Mucosa of rectum (tissue), 2 donors: ENCODE measurements around the gene PLA2R1.
"Not testable (repeated sequence)": the region's sequence is repeated elsewhere in the genome, so short reads cannot be mapped to it uniquely, and the experiment has no call there.

Source experiments
- H3K27ac ChIP-seq, 2 donors: one replicate each; pipeline ENCODE4 v1.7.0; 2013; ENCODE audit warnings: inconsistent platforms in 2 of 2, low read depth in 2 of 2, low read length in 2 of 2
- H3K27me3 ChIP-seq, 2 donors: one replicate each; pipeline ENCODE4 v1.7.0; 2013; ENCODE audit warnings: low read length in 2 of 2; ENCODE audit not compliant: control insufficient read depth in 2 of 2, insufficient read depth in 2 of 2
- H3K36me3 ChIP-seq, 2 donors: one replicate each; pipeline ENCODE4 v1.7.0; 2013; ENCODE audit warnings: low read length in 2 of 2; ENCODE audit not compliant: control insufficient read depth in 2 of 2, insufficient read depth in 2 of 2
- H3K4me1 ChIP-seq, 2 donors: one replicate each; pipeline ENCODE4 v1.7.0; 2013; ENCODE audit warnings: low read length in 2 of 2, mild to moderate bottlenecking in 1 of 2; ENCODE audit not compliant: control insufficient read depth in 2 of 2, insufficient read depth in 2 of 2
- H3K4me3 ChIP-seq, 2 donors: one replicate each; pipeline ENCODE4 v1.7.0; 2013; ENCODE audit warnings: low read length in 2 of 2
- H3K9ac ChIP-seq, 2 donors: one replicate each; pipeline ENCODE4 v1.7.0; 2013; ENCODE audit warnings: low read length in 2 of 2, low read depth in 1 of 2, mild to moderate bottlenecking in 1 of 2
- H3K9me3 ChIP-seq, 2 donors: one replicate each; pipeline ENCODE4 v1.7.0; 2013; ENCODE audit warnings: low read length in 2 of 2; ENCODE audit not compliant: control insufficient read depth in 2 of 2
- donor health status: healthy.
- donor health status: Normal muscosa, but diverticular disease.

Gene PLA2R1

DNA sequence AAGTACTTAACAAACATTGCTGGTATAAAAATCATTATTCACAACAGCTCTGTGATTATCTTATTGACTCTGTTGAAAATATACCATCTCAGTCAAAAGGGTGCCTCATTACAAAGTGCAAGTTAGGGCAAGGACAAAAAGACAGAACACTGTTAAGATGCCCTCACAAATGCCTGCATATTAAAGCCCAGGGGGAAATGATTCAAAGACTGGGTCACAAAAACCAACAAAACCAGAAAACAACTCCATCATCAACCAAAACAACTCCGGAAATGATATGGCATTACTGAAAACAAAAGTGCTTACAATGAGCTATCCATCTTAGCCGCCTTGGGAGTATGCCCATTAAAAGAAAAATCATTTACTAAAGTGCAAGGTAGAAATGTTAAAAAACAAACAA, 9.9 kb downstream of the PLA2R1 start:
- Histone ChIP-seq H3K4me3 (no peak overlapping the region), H3K27me3 (no peaks in the 10 kb centered on the region), H3K9ac (no peak overlapping the region), H3K36me3 (no peaks in the 10 kb centered on the region), H3K27ac (no peak overlapping the region), H3K9me3 (no peaks in the 10 kb centered on the region), H3K4me1 (peaks cover 0 to 7% of the 10 kb centered on the region in 2 donors)

DNA sequence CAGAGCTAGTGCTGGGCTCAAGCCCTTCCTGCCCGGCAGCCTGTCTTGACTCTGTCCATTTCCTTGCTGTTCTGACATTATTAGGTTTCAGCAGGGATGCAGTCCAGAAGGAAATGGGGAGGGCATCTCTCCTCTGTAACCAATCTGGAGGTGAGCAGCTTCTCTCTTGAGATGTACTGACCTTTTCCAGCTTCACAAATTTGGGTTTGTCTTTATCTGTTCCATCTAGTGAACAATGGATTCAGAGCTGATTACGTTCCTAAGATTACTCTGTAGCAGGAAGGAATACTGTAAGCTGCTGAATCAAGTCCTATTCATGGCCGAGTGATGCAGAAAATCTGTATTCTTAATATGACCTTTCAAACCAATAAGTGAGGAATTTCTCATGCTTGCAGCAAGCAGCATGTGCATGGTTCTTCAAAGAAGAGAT, 11.0 kb downstream of the PLA2R1 start:
- Histone ChIP-seq H3K9me3 (no peaks in the 10 kb centered on the region), H3K36me3 (no peaks in the 10 kb centered on the region), H3K27me3 (no peaks in the 10 kb centered on the region), H3K9ac (no peak overlapping the region), H3K4me3 (no peak overlapping the region), H3K27ac (no peak overlapping the region), H3K4me1 (peaks cover 0 to 7% of the 10 kb centered on the region in 2 donors)

DNA sequence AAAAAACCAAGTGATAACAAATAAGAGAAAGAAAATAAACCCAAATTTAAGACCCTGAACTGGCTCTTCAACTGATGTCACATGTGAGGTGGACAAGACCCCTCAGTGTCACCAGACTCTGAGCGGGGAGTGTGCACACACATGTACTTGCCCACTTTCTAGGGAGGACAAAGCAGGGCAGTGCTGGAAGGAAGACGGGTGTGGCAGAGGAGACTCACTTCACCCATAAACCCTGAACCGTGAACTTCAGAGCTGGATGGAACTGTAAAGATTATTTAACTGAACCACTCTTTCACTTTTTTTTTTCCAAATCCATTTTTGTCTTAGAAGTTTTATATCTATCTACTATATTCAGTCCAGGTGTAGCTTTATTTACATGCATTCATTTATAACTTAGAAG, 12.3 kb downstream of the PLA2R1 start:
- Histone ChIP-seq H3K9me3 (no peaks in the 10 kb centered on the region), H3K27me3 (no peaks in the 10 kb centered on the region), H3K4me3 (no peak overlapping the region), H3K36me3 (no peaks in the 10 kb centered on the region), H3K9ac (no peak overlapping the region), H3K27ac (no peak overlapping the region), H3K4me1 (peaks cover 0 to 7% of the 10 kb centered on the region in 2 donors)

- peaks cover 0 to 4% of the 10 kb centered on the region in 2 donors for H3K4me1 ChIP-seq
- H3K9ac ChIP-seq = no peak overlapping the region
- peaks cover 0 to 9% of the 10 kb centered on the region in 2 donors for H3K36me3 ChIP-seq
- H3K9me3 ChIP-seq = no peaks in the 10 kb centered on the region
- no peak overlapping the region for H3K4me3 ChIP-seq
- no peak overlapping the region for H3K27ac ChIP-seq
- H3K27me3 ChIP-seq = no peaks in the 10 kb centered on the region
Measured at GRCh38 chr2:160045703-160046210, 16.7 kb downstream of the PLA2R1 start.

DNA sequence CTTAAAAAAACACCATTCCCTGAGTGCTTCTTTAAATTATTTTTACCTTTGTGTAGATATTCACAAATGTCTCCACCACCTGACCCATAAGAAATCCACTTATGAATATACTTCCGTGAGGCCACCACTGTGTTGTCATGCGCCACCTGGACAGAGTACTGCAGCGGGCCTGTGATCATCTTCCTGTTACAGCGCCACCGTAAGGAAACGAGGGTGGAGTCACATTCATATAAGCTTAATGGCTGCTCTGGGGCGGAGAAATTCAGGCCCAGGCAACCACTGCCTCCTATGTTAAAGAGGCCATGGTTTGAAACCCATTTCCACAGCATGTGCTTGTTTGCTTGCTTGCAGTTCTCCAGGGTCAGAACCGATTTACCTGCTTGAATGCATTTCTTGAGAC, 17.7 kb downstream of the PLA2R1 start:
- H3K4me1 ChIP-seq = no peaks in the 10 kb centered on the region
- H3K9ac ChIP-seq = no peak overlapping the region
- H3K4me3 ChIP-seq = no peak overlapping the region
- H3K36me3 ChIP-seq = peaks cover 0 to 9% of the 10 kb centered on the region in 2 donors
- no peak overlapping the region for H3K27ac ChIP-seq
- H3K27me3 ChIP-seq = no peaks in the 10 kb centered on the region
- H3K9me3 ChIP-seq = no peaks in the 10 kb centered on the region

DNA sequence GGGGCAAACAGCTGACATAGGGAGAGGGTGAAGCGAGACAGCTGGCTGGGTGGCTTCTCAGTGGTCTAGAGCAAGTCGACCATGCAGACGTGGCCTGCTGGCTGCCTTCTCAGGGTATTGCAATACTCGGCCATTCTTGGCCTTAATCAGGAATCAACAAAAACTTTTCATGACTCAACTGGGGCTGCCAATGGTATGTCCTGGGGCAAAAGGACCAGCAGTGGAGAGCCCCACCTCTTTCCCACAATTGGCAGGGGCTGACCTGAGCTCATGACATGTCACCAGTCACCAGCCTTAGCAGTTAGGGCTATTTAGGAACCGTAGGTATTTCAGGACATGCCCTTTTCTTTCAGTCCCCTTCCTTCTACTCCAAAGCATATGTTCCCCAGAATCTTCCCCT, 19.1 kb downstream of the PLA2R1 start:
- no peaks in the 10 kb centered on the region for H3K4me1 ChIP-seq
- H3K9me3 ChIP-seq = no peaks in the 10 kb centered on the region
- no peaks in the 10 kb centered on the region for H3K27me3 ChIP-seq
- peaks cover 0 to 9% of the 10 kb centered on the region in 2 donors for H3K36me3 ChIP-seq
- no peak overlapping the region for H3K9ac ChIP-seq
- H3K27ac ChIP-seq = no peak overlapping the region
- H3K4me3 ChIP-seq = no peak overlapping the region

DNA sequence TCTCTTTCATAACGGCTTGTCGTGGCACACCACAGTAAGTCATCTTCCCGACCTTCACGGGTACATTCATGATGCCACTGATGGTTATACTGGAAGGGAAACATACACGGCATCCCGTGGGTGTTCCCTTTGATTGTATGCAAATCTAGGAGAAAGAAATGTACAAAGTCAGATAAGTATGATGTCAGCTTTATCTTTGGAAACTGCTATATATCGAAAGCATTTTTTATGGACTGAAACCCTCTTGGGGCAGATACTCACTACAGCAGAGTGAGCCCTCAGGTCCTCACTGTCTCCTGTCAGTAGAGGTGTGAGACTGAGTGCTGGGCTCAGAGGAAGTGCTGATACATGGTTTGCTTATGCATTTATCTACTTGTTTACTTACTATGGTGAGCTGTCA, 20.4 kb downstream of the PLA2R1 start:
- no peak overlapping the region for H3K27ac ChIP-seq
- H3K36me3 ChIP-seq = peaks cover 0 to 9% of the 10 kb centered on the region in 2 donors
- no peak overlapping the region for H3K4me3 ChIP-seq
- H3K9me3 ChIP-seq = no peaks in the 10 kb centered on the region
- no peaks in the 10 kb centered on the region for H3K27me3 ChIP-seq
- no peaks in the 10 kb centered on the region for H3K4me1 ChIP-seq
- H3K9ac ChIP-seq = no peak overlapping the region

DNA sequence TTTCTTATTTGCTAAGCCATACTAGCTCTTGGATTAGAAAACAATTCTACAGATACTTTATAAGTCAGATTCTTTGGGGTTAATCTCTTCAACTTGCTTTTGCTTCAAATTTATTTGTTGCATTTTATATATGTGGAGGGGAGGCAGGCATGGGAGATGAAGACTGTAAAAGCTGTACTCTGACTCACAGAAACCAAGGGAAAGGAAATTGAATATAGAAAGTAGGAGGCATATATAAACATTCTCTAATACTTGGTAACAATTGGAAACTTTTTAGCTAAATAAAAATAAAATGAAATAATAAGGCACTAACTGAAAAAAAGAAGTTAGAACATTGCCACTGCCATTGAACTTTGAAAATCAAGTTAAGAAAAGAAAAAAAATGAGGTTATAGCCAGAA, 21.3 kb downstream of the PLA2R1 start:
- Histone ChIP-seq H3K4me1 (no peaks in the 10 kb centered on the region), H3K9me3 (no peaks in the 10 kb centered on the region), H3K27ac (no peak overlapping the region), H3K27me3 (no peaks in the 10 kb centered on the region), H3K4me3 (no peak overlapping the region), H3K9ac (no peak overlapping the region), H3K36me3 (peaks cover 0 to 9% of the 10 kb centered on the region in 2 donors)

DNA sequence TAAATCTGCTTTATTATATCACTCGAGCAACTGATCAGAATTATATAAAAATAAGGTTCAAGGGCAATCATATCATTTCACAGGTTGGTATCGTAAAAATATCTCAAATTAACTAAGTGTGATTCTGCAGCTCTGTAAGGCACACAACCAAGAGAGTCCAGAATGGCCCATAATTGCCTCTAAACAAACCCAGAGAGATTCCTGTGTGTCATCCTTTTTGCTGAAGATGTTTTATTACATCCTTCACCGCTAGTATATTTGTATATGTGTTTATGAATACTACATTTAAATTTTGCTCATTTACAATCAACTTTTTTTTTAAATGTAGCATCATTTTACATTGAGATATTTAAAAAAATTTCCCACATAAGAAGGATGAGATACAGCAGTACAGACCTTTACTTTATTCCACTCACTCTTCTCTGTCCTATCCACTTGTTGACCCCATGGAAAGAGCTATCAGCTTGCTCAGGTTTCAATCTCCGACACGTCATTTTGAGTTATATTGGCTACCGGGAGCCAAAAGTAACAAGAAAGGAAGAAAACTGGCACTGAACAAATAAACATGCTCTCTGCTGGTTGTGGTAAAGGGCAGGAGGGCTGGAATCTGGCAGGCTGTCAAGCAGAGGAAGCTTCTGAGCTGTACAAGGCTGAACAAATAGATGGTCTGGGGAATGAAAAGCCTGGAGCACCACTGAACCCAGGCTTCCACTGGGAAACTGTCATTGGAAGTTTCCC, 23.1 kb downstream of the PLA2R1 start:
- H3K36me3 ChIP-seq = peaks cover 0 to 8% of the 10 kb centered on the region in 2 donors
- no peak overlapping the region for H3K4me3 ChIP-seq
- no peaks in the 10 kb centered on the region for H3K9me3 ChIP-seq

DNA sequence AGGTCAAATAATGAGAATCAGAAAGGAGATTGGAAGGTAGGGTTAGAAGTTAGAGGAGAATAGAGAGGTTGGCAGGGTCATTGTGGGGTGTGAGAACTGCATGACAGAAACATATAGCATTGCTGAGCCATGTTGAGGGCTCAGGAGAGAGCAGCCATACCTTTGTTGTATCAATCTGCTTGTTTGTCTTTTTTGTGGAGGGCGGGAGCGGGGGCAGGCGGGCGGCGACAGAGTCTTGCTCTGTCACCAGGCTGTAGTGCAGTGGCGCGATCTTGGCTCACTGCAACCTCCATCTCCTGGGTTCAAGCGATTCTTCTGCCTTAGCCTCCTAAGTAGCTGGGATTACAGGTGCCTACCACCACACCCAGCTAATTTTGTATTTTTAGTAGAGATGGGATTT, 23.8 kb downstream of the PLA2R1 start:
- H3K4me3 ChIP-seq, H3K27ac ChIP-seq, H3K9ac ChIP-seq, H3K4me1 ChIP-seq, H3K27me3 ChIP-seq, H3K9me3 ChIP-seq, H3K36me3 ChIP-seq: not testable (repeated sequence)

More for the DNA sequence above, 23.1 kb downstream of the PLA2R1 start:
- Histone ChIP-seq H3K27me3 (no peaks in the 10 kb centered on the region), H3K4me1 (no peaks in the 10 kb centered on the region), H3K27ac (no peak overlapping the region), H3K9ac (no peak overlapping the region)
